ENCODE results near the gene COG6.

GRCh38 chr13:39637890-39638289 is 17.6 kb upstream of the COG6 start:
- no peak for TF ChIP-seq RCOR1 (IDR thresholded peaks at IDR 0.05; ENCODE audit: insufficient replicate concordance, low read length)
- no peak for TF ChIP-seq CTCF (conservative IDR thresholded peaks at IDR 0.05; ENCODE audit: low read depth, low read length)
- no peak for TF ChIP-seq POLR2A (IDR thresholded peaks at IDR 0.05; ENCODE audit: low read depth, low read length)
- no peak for TF ChIP-seq SMC3 (IDR thresholded peaks at IDR 0.05; ENCODE audit: low read depth, low read length)
- TF ChIP-seq FOS (IDR thresholded peaks at IDR 0.05; ENCODE audit: low read depth, low read length): no peak
- TF ChIP-seq BHLHE40 (IDR thresholded peaks at IDR 0.05; ENCODE audit: low read depth, low read length): no peak
- no peak for TF ChIP-seq USF2 (IDR thresholded peaks at IDR 0.05; ENCODE audit: low read depth, low read length)
- TF ChIP-seq ELK1 (IDR thresholded peaks at IDR 0.05; ENCODE audit: borderline replicate concordance, low read depth, low read length): no peak
- no peak for TF ChIP-seq RAD21 (IDR thresholded peaks at IDR 0.05; ENCODE audit: low read length)
- no peak for TF ChIP-seq RFX5 (IDR thresholded peaks at IDR 0.05; ENCODE audit: low read depth, low read length)
- no peak for TF ChIP-seq MAFK (IDR thresholded peaks at IDR 0.05; ENCODE audit: low read depth, low read length)
- TF ChIP-seq NFE2L2 (IDR thresholded peaks at IDR 0.05; ENCODE audit: low read depth, low read length): no peak
- no peak for TF ChIP-seq MXI1 (IDR thresholded peaks at IDR 0.05; ENCODE audit: borderline replicate concordance, low read depth, low read length)
- TF ChIP-seq CEBPB (IDR thresholded peaks at IDR 0.05; ENCODE audit: low read depth, low read length): no peak

Data from IMR-90 (cell line).